GM18868 (cell line): ENCODE results near the gene EFHC1.
"Not testable (repeated sequence)": the region's sequence is repeated elsewhere in the genome, so short reads cannot be mapped to it uniquely, and the experiment has no call there.

Experiments used
- ATAC-seq: cut with Tn5 transposase; IDR thresholded peaks from one replicate; pipeline ENCODE4 v1.9.1; 2021; ENCODE audit warnings: mild to moderate bottlenecking, moderate library complexity; ENCODE audit not compliant: unreplicated experiment

Gene EFHC1, protein sequence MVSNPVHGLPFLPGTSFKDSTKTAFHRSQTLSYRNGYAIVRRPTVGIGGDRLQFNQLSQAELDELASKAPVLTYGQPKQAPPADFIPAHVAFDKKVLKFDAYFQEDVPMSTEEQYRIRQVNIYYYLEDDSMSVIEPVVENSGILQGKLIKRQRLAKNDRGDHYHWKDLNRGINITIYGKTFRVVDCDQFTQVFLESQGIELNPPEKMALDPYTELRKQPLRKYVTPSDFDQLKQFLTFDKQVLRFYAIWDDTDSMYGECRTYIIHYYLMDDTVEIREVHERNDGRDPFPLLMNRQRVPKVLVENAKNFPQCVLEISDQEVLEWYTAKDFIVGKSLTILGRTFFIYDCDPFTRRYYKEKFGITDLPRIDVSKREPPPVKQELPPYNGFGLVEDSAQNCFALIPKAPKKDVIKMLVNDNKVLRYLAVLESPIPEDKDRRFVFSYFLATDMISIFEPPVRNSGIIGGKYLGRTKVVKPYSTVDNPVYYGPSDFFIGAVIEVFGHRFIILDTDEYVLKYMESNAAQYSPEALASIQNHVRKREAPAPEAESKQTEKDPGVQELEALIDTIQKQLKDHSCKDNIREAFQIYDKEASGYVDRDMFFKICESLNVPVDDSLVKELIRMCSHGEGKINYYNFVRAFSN

DNA sequence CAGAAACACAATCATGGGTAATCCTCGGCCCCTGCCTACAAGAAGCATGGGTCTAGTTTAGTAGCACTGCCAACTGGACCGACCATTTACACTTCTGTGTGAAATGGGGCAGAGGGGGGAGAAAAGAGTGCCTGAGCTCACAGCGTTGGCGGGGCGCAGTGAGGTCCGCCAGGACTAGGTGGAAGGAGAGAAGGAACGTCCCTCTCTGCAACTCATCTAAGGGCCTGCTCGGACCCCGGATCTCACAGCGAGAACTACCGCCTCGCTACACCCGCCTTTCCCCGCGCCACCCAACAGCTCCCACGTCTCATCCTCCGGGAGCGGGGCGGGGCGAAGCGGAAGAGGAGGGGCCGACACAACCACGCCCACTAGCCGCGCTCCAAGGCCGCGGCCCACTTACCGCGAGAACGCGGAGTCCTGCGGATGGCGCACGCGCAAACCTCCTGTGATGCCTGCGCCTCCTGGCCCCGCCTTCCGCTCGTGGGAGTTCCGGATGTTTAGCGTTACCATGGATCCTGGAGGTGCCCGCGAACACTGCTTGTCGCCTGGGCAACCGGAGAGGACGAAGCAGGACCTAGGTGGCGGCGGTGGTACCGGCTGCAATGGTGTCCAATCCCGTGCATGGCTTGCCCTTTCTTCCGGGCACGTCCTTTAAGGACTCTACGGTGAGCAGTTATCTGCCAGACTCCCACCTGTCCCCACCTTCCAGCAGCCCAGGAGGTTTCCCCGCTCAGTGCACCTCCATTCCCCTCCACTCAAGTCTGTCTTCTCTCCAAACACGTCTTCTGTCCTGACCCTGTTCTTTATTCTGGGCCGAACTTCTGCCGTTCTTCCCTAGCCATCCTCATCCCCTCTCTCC is at the start of gene EFHC1:
Gene EFHC1, plus strand, starts transcription at position 534 of the 859 bp plus-strand sequence. Its CDS starts 69 bp downstream, at position 603.
- peak; percentile 91 for ATAC-seq

DNA sequence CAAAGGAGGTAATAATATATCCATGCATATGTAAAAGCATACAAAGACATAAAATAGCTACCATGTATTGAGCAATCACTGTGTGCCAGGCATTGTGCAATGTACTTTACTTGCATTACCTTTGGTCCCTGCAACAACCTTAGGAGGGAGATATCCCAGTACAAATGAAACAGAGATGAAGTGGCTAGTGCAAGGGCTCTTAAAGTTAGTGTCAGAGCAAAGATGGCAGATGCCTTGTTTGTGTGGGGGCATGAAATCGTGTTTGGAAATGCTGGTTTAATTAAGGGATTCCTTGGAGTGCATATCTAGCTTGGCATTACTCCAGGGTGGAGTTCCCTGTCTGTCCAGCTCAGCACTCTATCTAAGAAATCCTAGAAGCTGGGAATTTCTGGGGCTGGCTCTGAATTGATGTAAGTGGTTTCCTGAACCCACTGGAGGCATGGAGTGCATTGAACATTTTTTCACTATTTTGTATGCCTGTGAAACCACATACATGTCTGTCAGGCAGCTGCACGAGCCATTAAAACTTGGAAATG is 48.4 kb upstream of the EFHC1 start:
- ATAC-seq: no peak

DNA sequence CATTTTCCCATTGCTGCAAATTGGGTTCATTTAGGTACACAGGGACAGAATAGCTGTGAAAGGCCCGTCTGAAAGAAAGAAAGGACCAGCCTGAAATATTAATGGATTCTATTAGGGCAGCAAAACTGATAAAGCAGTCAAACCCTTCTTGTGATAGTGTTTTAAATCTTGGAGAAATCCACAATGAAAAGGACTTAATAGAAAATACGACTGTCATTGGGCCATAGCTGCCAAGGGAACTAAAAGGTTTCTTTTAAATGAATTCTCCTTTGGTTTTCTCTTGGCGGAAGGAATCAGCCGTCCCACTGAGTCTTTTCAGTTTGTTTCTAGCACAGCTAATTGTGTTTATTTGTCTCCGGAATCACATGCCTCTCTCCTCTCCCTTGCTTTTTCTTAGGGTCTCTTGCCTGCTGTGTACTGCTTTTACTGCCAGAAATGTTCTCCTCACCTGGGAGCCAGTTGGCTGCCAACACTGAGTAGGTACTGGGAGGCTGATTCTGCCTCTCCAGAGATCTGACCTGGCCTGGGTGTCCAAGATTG is 46.9 kb upstream of the EFHC1 start:
- ATAC-seq: no peak

DNA sequence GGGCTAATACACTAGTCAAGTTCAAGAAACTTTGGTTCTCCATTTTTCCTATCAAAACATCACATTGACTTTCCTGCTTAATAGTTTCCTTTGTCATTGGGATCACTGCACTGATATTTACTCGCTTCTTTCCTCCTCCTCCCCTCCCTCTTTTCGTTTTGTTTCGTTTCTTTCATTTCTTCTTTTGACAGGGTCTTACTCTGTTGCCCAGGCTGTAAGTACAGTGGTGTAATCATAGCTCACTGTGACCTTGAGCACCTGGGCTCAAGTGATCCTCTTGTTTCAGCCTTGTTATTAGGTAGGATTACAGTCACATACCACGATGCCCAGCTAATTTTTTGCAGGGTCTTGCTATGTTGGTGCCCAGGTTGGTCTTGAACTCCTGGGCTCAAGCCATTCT is 45.9 kb upstream of the EFHC1 start:
- no peak for ATAC-seq

DNA sequence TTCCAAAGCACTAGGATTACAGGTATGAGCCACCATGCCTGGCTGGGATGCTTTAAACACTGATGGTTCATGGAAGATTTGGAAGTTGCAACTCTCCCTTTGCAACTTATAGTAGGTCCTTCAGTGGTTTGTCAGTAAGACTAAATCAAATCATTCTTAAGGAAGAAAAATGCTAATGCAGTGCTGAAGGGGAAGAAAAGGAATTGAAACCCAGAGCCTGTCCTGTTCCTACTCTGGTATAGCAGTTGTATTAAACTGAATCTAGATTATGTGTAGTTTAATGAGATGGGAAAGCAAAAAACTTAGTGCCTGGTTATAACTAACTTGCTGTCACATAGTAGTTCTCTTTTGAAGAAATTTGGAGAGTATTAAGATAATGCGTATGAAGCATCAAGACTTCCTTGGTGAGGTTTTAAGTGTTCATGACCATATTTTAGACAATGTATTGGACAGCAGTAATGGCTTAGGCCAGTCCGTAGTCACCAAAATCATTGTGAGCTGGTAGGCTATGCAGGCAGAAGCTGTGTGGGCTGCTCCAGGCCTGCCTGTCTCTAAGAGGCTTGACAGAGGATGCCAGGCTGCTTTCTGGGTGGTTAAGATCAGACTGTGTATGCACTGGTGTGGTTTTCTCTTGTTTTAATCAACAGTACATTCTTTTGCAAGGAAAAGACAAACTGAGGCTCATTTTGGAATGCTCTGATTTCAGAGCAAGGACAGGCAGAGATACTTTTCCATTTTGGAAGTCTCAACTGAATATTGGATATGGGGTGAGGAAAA is 44.2 kb upstream of the EFHC1 start:
- ATAC-seq: no peak

- no peak for ATAC-seq
These were observed 43.4 kb upstream of the EFHC1 start for GRCh38 chr6:52376763-52377162.

- ATAC-seq: peak; percentile 65
These were observed 42.5 kb upstream of the EFHC1 start for GRCh38 chr6:52377538-52378221.

- no peak for ATAC-seq
These were observed 38.9 kb upstream of the EFHC1 start for GRCh38 chr6:52381249-52381648.

DNA sequence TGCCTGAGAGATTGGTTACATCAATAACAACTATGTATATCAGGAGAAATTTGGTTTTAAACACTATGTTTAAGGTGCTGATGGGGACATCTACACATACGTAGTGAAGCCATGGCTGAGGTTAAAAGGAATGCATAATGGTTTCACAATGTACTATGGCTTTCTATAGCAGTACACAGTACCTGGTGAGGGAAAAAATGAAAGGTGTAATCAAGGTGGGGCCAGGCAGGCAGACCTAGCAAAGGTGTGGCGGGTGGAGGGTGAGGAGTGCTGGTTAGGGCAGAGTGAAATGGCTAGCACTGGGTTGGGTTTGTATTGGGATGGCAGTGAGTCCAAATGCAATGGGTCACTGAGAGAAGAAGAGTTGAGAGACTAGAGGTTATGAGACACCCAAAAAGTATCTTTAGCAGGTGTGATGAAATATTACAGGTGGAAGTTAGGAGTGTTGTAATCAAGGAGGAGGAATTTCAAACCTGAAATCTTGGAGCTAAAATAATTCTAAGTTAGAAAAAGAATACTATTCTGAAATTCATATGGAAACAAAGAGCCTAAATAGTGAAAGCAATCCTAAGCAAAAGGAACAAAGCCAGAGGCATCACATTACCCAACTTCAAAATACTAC is 35.9 kb upstream of the EFHC1 start:
- ATAC-seq: no peak

DNA sequence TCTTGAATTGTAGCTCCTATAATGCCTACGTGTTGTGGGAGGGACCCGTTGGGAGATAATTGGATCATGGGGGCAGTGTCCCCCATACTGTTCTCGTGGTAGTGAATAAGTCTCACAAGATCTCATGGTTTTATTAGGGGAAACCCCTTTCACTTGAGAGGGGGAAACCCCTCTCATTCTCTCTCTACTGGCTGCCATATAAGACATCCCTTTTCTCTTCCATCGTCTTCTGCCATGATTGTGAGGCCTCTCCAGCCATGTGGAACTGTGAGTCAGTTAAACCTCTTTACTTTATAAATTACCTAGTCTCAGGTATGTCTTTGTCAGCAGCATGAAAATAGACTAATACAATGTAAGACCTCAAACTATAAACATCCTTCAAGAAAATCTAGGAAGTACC is 35.1 kb upstream of the EFHC1 start:
- no peak for ATAC-seq

GRCh38 chr6:52388119-52388518 is 32.0 kb upstream of the EFHC1 start:
- ATAC-seq: not testable (repeated sequence)

- ATAC-seq: no peak
These were observed 31.4 kb upstream of the EFHC1 start for GRCh38 chr6:52388790-52389189.

DNA sequence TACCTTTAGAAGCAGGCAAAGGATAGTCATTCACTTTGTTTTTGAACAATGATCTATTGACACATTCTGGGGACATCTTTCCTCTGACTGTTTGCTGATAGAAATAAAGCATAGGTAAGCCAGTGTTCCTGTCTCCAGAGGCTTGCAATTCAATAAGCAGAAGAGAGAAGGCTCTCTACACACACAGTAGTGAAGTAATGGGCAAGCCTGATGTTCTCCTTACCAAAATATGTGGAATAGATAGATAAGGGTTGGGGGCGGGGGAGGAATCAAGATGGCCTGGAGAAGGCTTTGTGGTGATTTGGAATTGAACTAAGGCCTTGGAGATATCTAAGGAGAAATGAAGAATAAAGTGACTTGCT is 30.9 kb upstream of the EFHC1 start:
- ATAC-seq: no peak

GRCh38 chr6:52389626-52390360 is 30.3 kb upstream of the EFHC1 start:
- ATAC-seq: peak; percentile 73

- ATAC-seq: peak; percentile 56
These were observed 29.8 kb upstream of the EFHC1 start for GRCh38 chr6:52390361-52390727.

DNA sequence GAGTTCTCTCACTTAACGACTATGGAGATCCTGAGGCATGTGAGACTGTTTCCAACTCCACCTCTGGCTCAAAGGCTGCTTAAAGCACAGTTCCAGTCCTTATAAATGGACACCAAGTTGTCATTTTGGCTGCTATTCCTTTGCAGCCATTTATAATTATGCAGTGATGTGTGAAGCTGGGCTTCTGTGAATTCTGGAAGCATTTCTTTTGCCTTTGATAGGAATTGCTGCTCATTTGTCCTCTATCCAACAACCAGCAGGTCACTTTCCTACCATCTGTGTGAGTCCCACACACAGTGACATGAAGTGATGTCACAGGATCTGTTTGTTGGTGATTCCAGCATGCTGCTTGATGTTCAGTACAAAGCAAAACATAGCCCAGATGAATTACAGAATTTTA is 28.5 kb upstream of the EFHC1 start:
- ATAC-seq: no peak

GRCh38 chr6:52392944-52393343 is 27.2 kb upstream of the EFHC1 start:
- ATAC-seq: no peak

GRCh38 chr6:52393780-52394179 is 26.4 kb upstream of the EFHC1 start:
- ATAC-seq: no peak

DNA sequence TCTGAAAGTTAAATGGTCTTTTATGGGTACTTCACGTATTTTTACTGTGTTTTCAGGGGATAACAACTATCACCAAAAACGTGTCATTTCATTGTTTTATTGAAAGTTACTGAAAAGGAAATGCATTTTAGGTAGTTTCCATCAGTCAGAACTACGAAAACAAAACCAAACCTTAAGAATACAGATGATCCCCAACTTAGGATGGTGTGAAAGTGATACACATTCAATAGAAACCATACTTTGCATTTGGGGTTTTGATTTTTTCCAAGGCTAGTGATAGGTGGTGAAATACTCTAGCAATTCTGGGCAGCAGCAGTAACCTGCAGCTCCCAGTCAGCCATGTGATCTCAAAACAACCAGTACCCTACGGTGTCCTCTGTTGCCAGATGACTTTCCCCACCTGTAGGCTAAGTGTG is 25.9 kb upstream of the EFHC1 start:
- peak; percentile 40 for ATAC-seq
